Cardiac muscle cell (in vitro differentiated cells and primary cell): Measurements from ENCODE around the gene NHLRC4. TPM values are rescaled to one million over a fixed set of nuclear protein-coding genes. Genes with fewer than 3 reads are reported as not detected.

ENCODE experiments used
- DNase-seq, 2 donors: peaks; one replicate each; pipeline versions ENCODE4 v3.0.0 to v3.0.0-alpha.2; 2010 to 2017; ENCODE audit warnings: low read depth in 1 of 2, low spot score in 1 of 2
- H3K27ac ChIP-seq: fragments of 200-600 bp; sonication (generic); 2 replicates; pipeline ENCODE4 v1.5.1; 2016
- H3K27me3 ChIP-seq: fragments of 200-600 bp; sonication (generic); 2 replicates; pipeline ENCODE4 v1.6.0; 2016; ENCODE audit warnings: control low read depth
- H3K36me3 ChIP-seq: fragments of 200-600 bp; sonication (generic); 2 replicates; pipeline ENCODE4 v1.5.1; 2016; ENCODE audit warnings: control low read depth
- H3K4me1 ChIP-seq: fragments of 200-600 bp; sonication (generic); 2 replicates; pipeline ENCODE4 v1.8.1; 2017; ENCODE audit warnings: low read depth, mild to moderate bottlenecking, mixed run types
- H3K4me3 ChIP-seq: fragments of 200-600 bp; sonication (generic); 2 replicates; pipeline ENCODE4 v1.5.1; 2016; ENCODE audit warnings: mild to moderate bottlenecking
- H3K9me3 ChIP-seq: fragments of 200-600 bp; sonication (generic); 2 replicates; pipeline ENCODE4 v1.5.1; 2017; ENCODE audit warnings: low read depth, mild to moderate bottlenecking, control low read depth
- CTCF ChIP-seq: IDR thresholded peaks from 2 replicates; pipeline ENCODE4 v1.5.1; 2012; ENCODE audit warnings: low read depth, mild to moderate bottlenecking, low read length
- polyA plus RNA-seq: library from polyadenylated mRNA; unstranded; fragments of >200 nt; fragmentation: Nextera tagmentation; extraction: Ambion mirVana; gene quantifications from 2 replicates; pipeline ENCODE4 v1.2.1, GENCODE V29; 2016
- total RNA-seq: library from RNA; depleted of rRNA; stranded (reverse); fragments of >200 nt; gene quantifications from 2 replicates; pipeline ENCODE4 v1.2.3, GENCODE V29; 2016

NHLRC4 gene
- total and polyA plus RNA-seq, 2 experiments from 2014 or later, result 2.6 to 3.6 TPM

- Histone ChIP-seq H3K27ac (no peak overlapping the region), H3K4me1 (no peaks in the 10 kb centered on the region), H3K27me3 (no peaks in the 10 kb centered on the region), H3K36me3 (peaks cover 10% of the 10 kb centered on the region), H3K9me3 (no peaks in the 10 kb centered on the region), H3K4me3 (no peak overlapping the region)
- no peak for DNase-seq
- TF ChIP-seq CTCF, result peak; percentile 14
These were observed 17.1 kb upstream of the NHLRC4 start for GRCh38 chr16:549544-550263.

- Histone ChIP-seq H3K9me3 (no peaks in the 10 kb centered on the region), H3K27ac (no peak overlapping the region), H3K36me3 (peaks cover 10% of the 10 kb centered on the region), H3K4me1 (no peaks in the 10 kb centered on the region), H3K4me3 (no peak overlapping the region), H3K27me3 (no peaks in the 10 kb centered on the region)
- DNase-seq, result no peak
- no peak for TF ChIP-seq CTCF
These were observed 15.6 kb upstream of the NHLRC4 start for GRCh38 chr16:551210-551609.

- Histone ChIP-seq H3K27ac (no peak overlapping the region), H3K4me3 (no peak overlapping the region), H3K27me3 (no peaks in the 10 kb centered on the region), H3K4me1 (no peaks in the 10 kb centered on the region), H3K9me3 (no peaks in the 10 kb centered on the region), H3K36me3 (peaks cover 10% of the 10 kb centered on the region)
- TF ChIP-seq CTCF, result no peak
- DNase-seq, result no peak
These were observed 14.6 kb upstream of the NHLRC4 start for GRCh38 chr16:552171-552570.

GRCh38 chr16:553601-554296, 13.1 kb upstream of the NHLRC4 start:
- no peaks in the 10 kb centered on the region for H3K9me3 ChIP-seq
- H3K27ac ChIP-seq, result no peak overlapping the region
- H3K4me1 ChIP-seq, result no peaks in the 10 kb centered on the region
- no peak for DNase-seq
- H3K36me3 ChIP-seq, result peaks cover 6% of the 10 kb centered on the region
- TF ChIP-seq CTCF, result no peak
- H3K27me3 ChIP-seq, result peaks cover 6% of the 10 kb centered on the region
- H3K4me3 ChIP-seq, result no peak overlapping the region

- Histone ChIP-seq H3K27ac (no peak overlapping the region), H3K36me3 (peaks cover 6% of the 10 kb centered on the region), H3K9me3 (no peaks in the 10 kb centered on the region), H3K4me1 (no peaks in the 10 kb centered on the region), H3K27me3 (peaks cover 11% of the 10 kb centered on the region), H3K4me3 (no peak overlapping the region)
- TF ChIP-seq CTCF, result no peak
- no peak for DNase-seq
These were observed 12.5 kb upstream of the NHLRC4 start for GRCh38 chr16:554297-554621.
